ENCODE measurements around the gene IGLL5. TPM values are rescaled to one million over a fixed set of nuclear protein-coding genes. Genes with fewer than 3 reads are reported as not detected.

IGLL5 gene
- total and polyA plus RNA-seq, 2 donors (not counting 3 experiments of a cell fraction or from before 2014, with no cell fraction given), result not detected

DNA sequence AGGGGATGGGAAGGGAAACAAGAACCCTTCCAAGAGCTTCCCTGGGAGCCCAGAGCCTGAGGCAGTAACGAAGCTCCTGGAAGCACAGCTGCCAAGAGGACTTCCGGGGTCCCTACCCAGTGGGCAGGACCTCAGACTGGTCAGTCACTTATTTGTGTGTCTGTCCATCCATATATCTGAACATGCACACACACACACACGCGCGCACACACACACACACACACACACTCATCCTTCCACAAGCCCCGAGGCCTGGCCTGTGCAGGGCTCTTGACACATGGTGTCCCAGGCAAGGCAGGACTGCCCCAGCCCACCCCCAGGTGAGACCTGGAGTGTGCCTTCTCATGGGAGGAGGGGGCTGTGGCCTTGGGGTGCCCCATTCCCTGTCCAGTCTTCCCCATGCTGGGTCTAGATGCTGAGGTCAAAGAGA is 44.9 kb downstream of the IGLL5 start:
- FAIRE-seq (no peak), DNase-seq (ENCODE audit: low read depth, low spot score) (no peak)
- no peaks in the 10 kb centered on the region for H3K36me3 ChIP-seq (ENCODE audit: control insufficient read depth in 2 of 2, extremely low read depth in 1 of 2, insufficient read depth in 2 of 2, low read length in 2 of 2)
- TF ChIP-seq EZH2 (IDR thresholded peaks at IDR 0.05; ENCODE audit: borderline replicate concordance, low read depth, low read length, severe bottlenecking) (no peak), GATA2 (IDR thresholded peaks at IDR 0.05; ENCODE audit: insufficient read depth, insufficient read length, low read depth, low read length) (no peak), FOS (IDR thresholded peaks at IDR 0.05; ENCODE audit: borderline replicate concordance, insufficient read depth, low read length) (no peak), MYC (IDR thresholded peaks at IDR 0.05; ENCODE audit: low read depth, low read length) (no peak), POLR2A (IDR thresholded peaks at IDR 0.05; ENCODE audit: low read depth, low read length) (no peak), JUN (IDR thresholded peaks at IDR 0.05; ENCODE audit: borderline replicate concordance, insufficient read depth, insufficient read length, low read depth) (no peak), POLR2AphosphoS5 (IDR thresholded peaks at IDR 0.05; ENCODE audit: insufficient read depth, low read depth, low read length) (no peak)
- TF ChIP-seq, protein P1, sequence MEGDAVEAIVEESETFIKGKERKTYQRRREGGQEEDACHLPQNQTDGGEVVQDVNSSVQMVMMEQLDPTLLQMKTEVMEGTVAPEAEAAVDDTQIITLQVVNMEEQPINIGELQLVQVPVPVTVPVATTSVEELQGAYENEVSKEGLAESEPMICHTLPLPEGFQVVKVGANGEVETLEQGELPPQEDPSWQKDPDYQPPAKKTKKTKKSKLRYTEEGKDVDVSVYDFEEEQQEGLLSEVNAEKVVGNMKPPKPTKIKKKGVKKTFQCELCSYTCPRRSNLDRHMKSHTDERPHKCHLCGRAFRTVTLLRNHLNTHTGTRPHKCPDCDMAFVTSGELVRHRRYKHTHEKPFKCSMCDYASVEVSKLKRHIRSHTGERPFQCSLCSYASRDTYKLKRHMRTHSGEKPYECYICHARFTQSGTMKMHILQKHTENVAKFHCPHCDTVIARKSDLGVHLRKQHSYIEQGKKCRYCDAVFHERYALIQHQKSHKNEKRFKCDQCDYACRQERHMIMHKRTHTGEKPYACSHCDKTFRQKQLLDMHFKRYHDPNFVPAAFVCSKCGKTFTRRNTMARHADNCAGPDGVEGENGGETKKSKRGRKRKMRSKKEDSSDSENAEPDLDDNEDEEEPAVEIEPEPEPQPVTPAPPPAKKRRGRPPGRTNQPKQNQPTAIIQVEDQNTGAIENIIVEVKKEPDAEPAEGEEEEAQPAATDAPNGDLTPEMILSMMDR (IDR thresholded peaks at IDR 0.05; ENCODE audit: extremely low read depth in 1 of 2, insufficient read depth in 1 of 2, low read depth in 1 of 2, low read length in 2 of 2), result no peak
- TF ChIP-seq, protein P2, sequence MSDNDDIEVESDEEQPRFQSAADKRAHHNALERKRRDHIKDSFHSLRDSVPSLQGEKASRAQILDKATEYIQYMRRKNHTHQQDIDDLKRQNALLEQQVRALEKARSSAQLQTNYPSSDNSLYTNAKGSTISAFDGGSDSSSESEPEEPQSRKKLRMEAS (IDR thresholded peaks at IDR 0.05; ENCODE audit: insufficient read depth, insufficient read length), result no peak
- no peaks in the 10 kb centered on the region for H3K9me3 ChIP-seq (replicated peaks; ENCODE audit: control insufficient read depth, insufficient read depth, low read length)
- H3K4me2 ChIP-seq (ENCODE audit: insufficient read depth, low read length), result no peak overlapping the region
- BruUV-seq (replicated peaks), result no TSS peak
- H2AFZ ChIP-seq (ENCODE audit: low read depth, low read length), result no peak overlapping the region
- no peaks in the 10 kb centered on the region for H3K9me1 ChIP-seq (replicated peaks; ENCODE audit: control insufficient read depth, extremely low read depth, insufficient read depth, low read length)
- H3K4me3 ChIP-seq (replicated peaks in 1 of 3; ENCODE audit: insufficient read depth in 1 of 3, low read depth in 1 of 3, low read length in 3 of 3), result no peak overlapping the region
- no peak overlapping the region for H3K9ac ChIP-seq (replicated peaks; ENCODE audit: extremely low read depth, insufficient read depth, low read length)
- H3K79me2 ChIP-seq (ENCODE audit: control insufficient read depth, insufficient read depth, low read length), result no peaks in the 10 kb centered on the region
- H3K4me1 ChIP-seq (ENCODE audit: control insufficient read depth, extremely low read depth, insufficient read depth, low read length), result no peaks in the 10 kb centered on the region
- dilution Hi-C loops (cut with MboI; ENCODE audit: extremely low pct_ligation_motif_present, low sequenced_read_pairs), result no loop called here
- no peaks in the 10 kb centered on the region for H4K20me1 ChIP-seq (replicated peaks; ENCODE audit: control insufficient read depth, extremely low read depth, insufficient read depth, low read length)
- H3K27me3 ChIP-seq (ENCODE audit: control insufficient read depth in 2 of 2, insufficient read depth in 2 of 2, low read length in 2 of 2), result peaks cover 0 to 3% of the 10 kb centered on the region in 2 experiments
- CTCF ChIA-PET, result interaction anchor here (1.0 kb wide), 1 partner anchor 55 kb away, joined by 3 read pairs; no protein-coding TSS in a partner anchor
- no peak overlapping the region for H3K27ac ChIP-seq (ENCODE audit: insufficient read depth, low read depth, low read length)
- POLR2A ChIA-PET, result no interaction called here
- intact Hi-C loops (cut with micrococcal nuclease), result no loop called here

Data from endothelial cell of umbilical vein (primary cell).